ENCODE measurements around the gene SOX6.

Gene SOX6

GRCh38 chr11:16356057-16356760 lies at the start of gene SOX6:
TSS of gene SOX6 (minus strand) at chr11:16356546. CDS start at chr11:16341248, 15,298 bp downstream.
- DNase-seq (ENCODE audit: low spot score) = no peak
- in situ Hi-C loops (cut with MboI; ENCODE audit: low pct_unique_long_range_greater_than_20kb, low sequenced_read_pairs, unreplicated experiment) = no loop called here
- no peak for TF ChIP-seq CTCF (IDR thresholded peaks at IDR 0.05; ENCODE audit: extremely low read depth, insufficient read depth, missing control alignments)

- in situ Hi-C loops (cut with MboI; ENCODE audit: low pct_unique_long_range_greater_than_20kb, low sequenced_read_pairs, unreplicated experiment) = no loop called here
- no peak for DNase-seq (ENCODE audit: low spot score)
- no peak for TF ChIP-seq CTCF (IDR thresholded peaks at IDR 0.05; ENCODE audit: extremely low read depth, insufficient read depth, missing control alignments)
These were observed 48.5 kb upstream of the SOX6 start for GRCh38 chr11:16404781-16405285.

- in situ Hi-C loops (cut with MboI; ENCODE audit: low pct_unique_long_range_greater_than_20kb, low sequenced_read_pairs, unreplicated experiment) = no loop called here
These were observed 47.5 kb upstream of the SOX6 start for GRCh38 chr11:16403851-16404250.

GRCh38 chr11:16403448-16403803 lies 47.1 kb upstream of the SOX6 start:
- in situ Hi-C loops (cut with MboI; ENCODE audit: low pct_unique_long_range_greater_than_20kb, low sequenced_read_pairs, unreplicated experiment) = no loop called here
- no peak for TF ChIP-seq CTCF (IDR thresholded peaks at IDR 0.05; ENCODE audit: extremely low read depth, insufficient read depth, missing control alignments)
- no peak for DNase-seq (ENCODE audit: low spot score)

More at GRCh38 chr11:16403851-16404250, 47.5 kb upstream of the SOX6 start:
- no peak for TF ChIP-seq CTCF (IDR thresholded peaks at IDR 0.05; ENCODE audit: extremely low read depth, insufficient read depth, missing control alignments)
- DNase-seq (ENCODE audit: low spot score) = no peak

- in situ Hi-C loops (cut with MboI; ENCODE audit: low pct_unique_long_range_greater_than_20kb, low sequenced_read_pairs, unreplicated experiment) = no loop called here
- no peak for TF ChIP-seq CTCF (IDR thresholded peaks at IDR 0.05; ENCODE audit: extremely low read depth, insufficient read depth, missing control alignments)
- no peak for DNase-seq (ENCODE audit: low spot score)
These were observed 46.5 kb upstream of the SOX6 start for GRCh38 chr11:16402654-16403447.

- in situ Hi-C loops (cut with MboI; ENCODE audit: low pct_unique_long_range_greater_than_20kb, low sequenced_read_pairs, unreplicated experiment) = no loop called here
- TF ChIP-seq CTCF (IDR thresholded peaks at IDR 0.05; ENCODE audit: extremely low read depth, insufficient read depth, missing control alignments) = no peak
- DNase-seq (ENCODE audit: low spot score) = no peak
These were observed 41.0 kb upstream of the SOX6 start for GRCh38 chr11:16397390-16397789.

All from GM13977 (cell line).